Osteoblast (primary cell): ENCODE measurements around the gene FAF2. TPM values are rescaled to one million over a fixed set of nuclear protein-coding genes. Genes with fewer than 3 reads are reported as not detected.

Experiments used
- DNase-seq: peaks from one replicate; pipeline ENCODE4 v3.0.0; 2011; ENCODE audit warnings: low spot score, mixed read lengths; ENCODE audit not compliant: insufficient read length; ENCODE audit errors: missing footprints
- H2AFZ ChIP-seq: 2 replicates; pipeline ENCODE4 v1.6.0; 2011; ENCODE audit warnings: mild to moderate bottlenecking, low read length
- H3K27ac ChIP-seq: 2 replicates; pipeline ENCODE4 v1.5.1; 2011; ENCODE audit warnings: mild to moderate bottlenecking, low read depth, low read length, moderate library complexity
- H3K27me3 ChIP-seq: 2 replicates; pipeline ENCODE4 v1.6.0; 2012; ENCODE audit warnings: mild to moderate bottlenecking, control low read depth, inconsistent platforms, low read length, moderate library complexity; ENCODE audit not compliant: insufficient read depth
- H3K36me3 ChIP-seq: 2 replicates; pipeline ENCODE4 v1.5.1; 2011; ENCODE audit warnings: mild to moderate bottlenecking, low read length, control low read depth, moderate library complexity; ENCODE audit not compliant: insufficient read depth
- H3K4me1 ChIP-seq: 2 replicates; pipeline ENCODE4 v1.5.1; 2011; ENCODE audit warnings: mild to moderate bottlenecking, low read length, control low read depth, moderate library complexity; ENCODE audit not compliant: insufficient read depth
- H3K4me2 ChIP-seq: 2 replicates; pipeline ENCODE4 v1.6.0; 2011; ENCODE audit warnings: mild to moderate bottlenecking, low read length; ENCODE audit not compliant: insufficient read depth
- H3K4me3 ChIP-seq: fragments of 200-600 bp; sonication (generic); 3 replicates; pipeline ENCODE4 v1.5.1; 2012; ENCODE audit warnings: mild to moderate bottlenecking, low read length, inconsistent platforms; ENCODE audit not compliant: insufficient read depth
- H3K79me2 ChIP-seq: 2 replicates; pipeline ENCODE4 v1.6.0; 2012; ENCODE audit warnings: mild to moderate bottlenecking, low read length, control low read depth, inconsistent platforms; ENCODE audit not compliant: insufficient read depth
- H3K9me3 ChIP-seq: 2 replicates; pipeline ENCODE4 v1.5.1; 2011; ENCODE audit warnings: low read depth, low read length, control low read depth
- H4K20me1 ChIP-seq: 2 replicates; pipeline ENCODE4 v1.6.0; 2012; ENCODE audit warnings: mild to moderate bottlenecking, low read length, control low read depth; ENCODE audit not compliant: insufficient read depth
- total RNA-seq: library from RNA; depleted of rRNA; stranded (reverse); fragments of >200 nt; gene quantifications from 2 replicates; pipeline ENCODE4 v1.2.3, GENCODE V29; 2012
- TF ChIP-seq, protein P1 (sequence below): IDR thresholded peaks from 2 replicates; pipeline ENCODE4 v1.5.1; 2011; ENCODE audit warnings: mild to moderate bottlenecking, low read depth, low read length, moderate library complexity; ENCODE audit errors: extremely low read depth

The FAF2 gene
- total RNA-seq, 1 donor = 40.2 TPM

DNA sequence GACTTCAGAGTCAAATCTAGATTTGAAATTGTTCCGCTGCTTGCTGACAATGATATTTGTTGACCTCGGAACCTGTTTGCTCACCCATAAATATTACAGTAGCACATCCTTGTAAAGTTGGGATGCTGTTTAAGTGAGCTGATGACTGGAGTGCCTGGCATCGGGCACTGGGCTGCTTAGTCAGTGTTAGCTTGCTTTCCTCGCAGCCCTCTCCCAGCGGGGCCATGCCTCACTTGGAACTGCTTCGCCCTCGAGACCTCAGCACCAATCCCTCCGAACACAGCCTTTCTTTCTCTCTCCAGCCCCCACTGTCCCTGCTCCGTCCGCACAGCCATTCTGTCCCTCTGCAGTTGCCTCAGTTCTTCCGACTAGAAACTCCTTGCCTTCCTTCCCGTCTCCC lies 65.6 kb downstream of the FAF2 start:
- H3K4me1 ChIP-seq = no peaks in the 10 kb centered on the region
- no peak overlapping the region for H3K27ac ChIP-seq
- no peak overlapping the region for H3K4me2 ChIP-seq
- no peak overlapping the region for H3K4me3 ChIP-seq
- H3K27me3 ChIP-seq = no peaks in the 10 kb centered on the region
- TF ChIP-seq, protein P1, sequence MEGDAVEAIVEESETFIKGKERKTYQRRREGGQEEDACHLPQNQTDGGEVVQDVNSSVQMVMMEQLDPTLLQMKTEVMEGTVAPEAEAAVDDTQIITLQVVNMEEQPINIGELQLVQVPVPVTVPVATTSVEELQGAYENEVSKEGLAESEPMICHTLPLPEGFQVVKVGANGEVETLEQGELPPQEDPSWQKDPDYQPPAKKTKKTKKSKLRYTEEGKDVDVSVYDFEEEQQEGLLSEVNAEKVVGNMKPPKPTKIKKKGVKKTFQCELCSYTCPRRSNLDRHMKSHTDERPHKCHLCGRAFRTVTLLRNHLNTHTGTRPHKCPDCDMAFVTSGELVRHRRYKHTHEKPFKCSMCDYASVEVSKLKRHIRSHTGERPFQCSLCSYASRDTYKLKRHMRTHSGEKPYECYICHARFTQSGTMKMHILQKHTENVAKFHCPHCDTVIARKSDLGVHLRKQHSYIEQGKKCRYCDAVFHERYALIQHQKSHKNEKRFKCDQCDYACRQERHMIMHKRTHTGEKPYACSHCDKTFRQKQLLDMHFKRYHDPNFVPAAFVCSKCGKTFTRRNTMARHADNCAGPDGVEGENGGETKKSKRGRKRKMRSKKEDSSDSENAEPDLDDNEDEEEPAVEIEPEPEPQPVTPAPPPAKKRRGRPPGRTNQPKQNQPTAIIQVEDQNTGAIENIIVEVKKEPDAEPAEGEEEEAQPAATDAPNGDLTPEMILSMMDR = no peak
- H2AFZ ChIP-seq = no peak overlapping the region
- no peaks in the 10 kb centered on the region for H3K9me3 ChIP-seq
- no peaks in the 10 kb centered on the region for H4K20me1 ChIP-seq
- DNase-seq = no peak
- H3K79me2 ChIP-seq = no peaks in the 10 kb centered on the region
- H3K36me3 ChIP-seq = peaks cover 9% of the 10 kb centered on the region

DNA sequence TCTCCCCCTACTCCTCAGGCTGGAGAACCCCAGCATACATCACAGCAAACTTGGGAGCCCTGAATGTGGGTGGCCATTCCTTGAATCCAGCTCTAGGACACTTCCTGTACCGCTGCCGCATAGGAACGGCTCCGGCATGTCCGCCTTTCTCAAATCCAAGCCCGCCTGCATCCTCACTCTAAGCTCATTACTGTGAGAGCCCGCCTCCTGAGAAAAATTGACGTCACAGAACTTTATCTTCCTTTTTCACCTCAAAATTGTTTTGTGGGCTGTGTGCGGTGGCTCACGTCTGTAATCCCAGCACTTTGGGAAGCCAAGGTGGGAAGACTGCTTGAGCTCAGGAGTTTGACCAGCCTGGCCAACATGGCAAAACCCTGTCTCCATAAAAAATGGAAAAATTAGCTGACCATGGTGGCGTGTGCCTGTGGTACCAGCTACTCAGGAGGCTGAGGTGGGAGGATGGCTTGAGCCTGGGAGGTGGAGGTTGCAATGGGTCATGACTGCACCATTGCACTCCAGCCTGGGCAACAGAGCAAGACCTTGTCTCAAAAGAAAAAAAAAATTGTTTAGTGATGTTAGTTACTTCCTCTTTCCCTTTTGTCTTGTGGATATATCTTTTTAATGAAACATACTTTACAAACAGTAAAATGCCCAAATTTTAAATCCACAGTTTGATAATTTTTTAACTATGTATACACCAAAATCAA lies 66.2 kb downstream of the FAF2 start:
- TF ChIP-seq, protein P1 = no peak
- H3K4me2 ChIP-seq = no peak overlapping the region
- H3K27me3 ChIP-seq = no peaks in the 10 kb centered on the region
- H3K79me2 ChIP-seq = no peaks in the 10 kb centered on the region
- H3K4me3 ChIP-seq = no peak overlapping the region
- H4K20me1 ChIP-seq = no peaks in the 10 kb centered on the region
- no peak overlapping the region for H2AFZ ChIP-seq
- DNase-seq = no peak
- H3K27ac ChIP-seq = no peak overlapping the region
- no peaks in the 10 kb centered on the region for H3K4me1 ChIP-seq
- H3K9me3 ChIP-seq = no peaks in the 10 kb centered on the region
- H3K36me3 ChIP-seq = peaks cover 3% of the 10 kb centered on the region

DNA sequence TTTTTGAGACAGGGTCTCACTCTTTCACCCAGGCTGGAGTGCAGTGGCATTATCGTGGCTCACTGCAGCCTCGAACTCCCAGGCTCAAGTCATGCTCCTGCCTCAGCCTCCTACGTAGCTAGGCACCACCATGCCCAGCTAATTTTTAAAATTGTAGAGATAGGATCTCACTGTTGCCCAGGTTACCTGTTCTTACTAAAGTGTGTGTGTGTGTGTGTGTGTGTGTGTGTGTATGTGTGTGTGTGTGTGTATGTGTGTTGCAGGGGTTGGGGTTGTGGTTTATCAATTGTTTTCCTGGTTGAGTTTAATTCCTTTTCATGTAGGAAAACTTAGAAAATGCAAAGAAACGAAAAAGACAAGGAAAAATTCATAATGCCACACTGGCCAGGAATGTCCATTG lies 67.2 kb downstream of the FAF2 start:
- DNase-seq = no peak
- H3K27ac ChIP-seq = no peak overlapping the region
- TF ChIP-seq, protein P1 = no peak
- H3K4me3 ChIP-seq = no peak overlapping the region
- H2AFZ ChIP-seq = no peak overlapping the region
- no peaks in the 10 kb centered on the region for H3K27me3 ChIP-seq
- H4K20me1 ChIP-seq = no peaks in the 10 kb centered on the region
- H3K4me2 ChIP-seq = no peak overlapping the region
- H3K36me3 ChIP-seq = no peaks in the 10 kb centered on the region
- H3K9me3 ChIP-seq = no peaks in the 10 kb centered on the region
- H3K79me2 ChIP-seq = no peaks in the 10 kb centered on the region
- H3K4me1 ChIP-seq = no peaks in the 10 kb centered on the region

DNA sequence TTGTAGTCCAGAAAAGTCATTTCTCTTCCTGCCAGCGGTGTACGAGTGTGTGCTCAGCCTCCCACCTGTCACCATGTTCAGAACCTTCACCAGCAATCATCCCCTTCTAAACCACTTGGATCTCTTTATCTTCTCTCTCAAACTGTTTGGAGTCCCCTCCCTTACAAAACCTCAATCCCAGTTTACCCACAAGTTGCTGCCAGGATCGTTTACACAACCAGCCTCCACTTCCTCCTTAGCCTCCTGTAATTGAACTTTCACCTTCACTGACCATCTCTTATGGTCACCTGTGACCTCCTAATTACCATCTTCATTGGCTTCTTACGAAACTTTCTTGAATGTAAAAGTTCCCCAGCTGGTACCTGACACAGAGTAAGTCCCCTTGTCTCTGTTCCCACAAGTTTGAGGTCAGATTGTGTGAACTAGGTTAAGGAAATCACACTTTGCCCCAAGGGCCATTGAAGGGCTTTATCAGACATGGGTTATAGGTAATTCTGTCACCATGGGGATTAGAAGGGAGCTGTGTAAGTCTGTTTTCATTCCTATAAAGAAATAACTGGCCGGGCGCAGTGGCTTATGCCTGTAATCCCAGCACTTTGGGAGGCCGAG lies 69.0 kb downstream of the FAF2 start:
- H3K27me3 ChIP-seq = no peaks in the 10 kb centered on the region
- no peaks in the 10 kb centered on the region for H3K79me2 ChIP-seq
- TF ChIP-seq, protein P1 = no peak
- H3K27ac ChIP-seq = no peak overlapping the region
- no peak overlapping the region for H2AFZ ChIP-seq
- no peak for DNase-seq
- no peaks in the 10 kb centered on the region for H3K9me3 ChIP-seq
- no peaks in the 10 kb centered on the region for H4K20me1 ChIP-seq
- H3K4me3 ChIP-seq = no peak overlapping the region
- no peaks in the 10 kb centered on the region for H3K36me3 ChIP-seq
- no peaks in the 10 kb centered on the region for H3K4me1 ChIP-seq
- H3K4me2 ChIP-seq = no peak overlapping the region
